Activated naive CD8-positive, alpha-beta T cell treated with anti-CD3 and anti-CD28 coated beads, Interleukin-2, amount 50 U/mL, for 24 hours (primary cell): ENCODE data around the gene TUBA1C.
"Not testable (repeated sequence)": the region's sequence is repeated elsewhere in the genome, so short reads cannot be mapped to it uniquely, and the experiment has no call there.

Experiments used
- ATAC-seq: fragments of 150-1000 bp; cut with Tn5 transposase; one replicate; pipeline ENCODE4 v1.10.0; 2021
- DNase-seq: peaks from one replicate; pipeline ENCODE4 v3.0.0; 2021
- H3K27ac Mint-ChIP-seq: one replicate; pipeline ENCODE4 v1.8.0; 2021; ENCODE audit warnings: mild to moderate bottlenecking, mixed read lengths
- H3K27me3 Mint-ChIP-seq: one replicate; pipeline ENCODE4 v1.8.0; 2021; ENCODE audit warnings: mixed read lengths
- H3K36me3 Mint-ChIP-seq: one replicate; pipeline ENCODE4 v1.8.0; 2021; ENCODE audit warnings: low read depth, mixed read lengths
- H3K4me1 Mint-ChIP-seq: one replicate; pipeline ENCODE4 v1.8.0; 2021; ENCODE audit warnings: mixed read lengths
- H3K4me3 Mint-ChIP-seq: one replicate; pipeline ENCODE4 v1.8.0; 2021; ENCODE audit warnings: mild to moderate bottlenecking, moderate library complexity, mixed read lengths
- H3K9me3 Mint-ChIP-seq: one replicate; pipeline ENCODE4 v1.8.0; 2021; ENCODE audit warnings: mixed read lengths

The TUBA1C gene

DNA sequence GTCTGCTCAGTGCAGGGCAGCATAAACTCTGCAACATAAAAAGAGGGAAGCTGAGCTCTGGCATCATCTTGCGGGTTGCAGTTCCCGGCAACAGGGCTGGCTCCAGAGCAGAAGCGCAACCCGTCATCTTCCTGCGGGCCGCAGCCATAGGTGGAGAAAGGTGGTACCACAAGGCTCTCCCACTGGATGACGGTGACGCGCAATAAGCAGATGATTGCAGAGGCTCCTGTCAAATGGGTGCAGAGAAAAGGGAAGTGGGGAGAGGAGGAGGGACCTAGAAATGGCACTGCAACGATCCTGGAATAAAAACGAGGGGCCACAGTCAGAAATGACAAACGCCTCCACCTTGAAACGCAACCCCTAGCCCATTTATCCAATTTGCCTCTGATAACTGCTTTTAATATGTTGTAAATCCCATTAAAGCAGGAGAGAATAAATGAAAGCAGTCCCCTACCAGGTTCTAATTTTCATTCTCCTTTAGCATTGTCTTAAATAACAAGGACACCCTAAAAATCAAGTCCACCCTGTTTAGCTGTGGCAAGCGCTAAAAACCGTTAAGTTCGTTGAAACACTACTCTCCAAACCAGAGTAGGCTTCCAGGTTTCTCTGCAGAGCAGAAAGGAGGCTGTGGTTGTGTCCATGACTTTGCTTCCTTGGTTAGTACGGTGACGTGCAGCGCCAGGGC lies 30.9 kb upstream of the TUBA1C start:
- Mint-ChIP-seq H3K4me1 (peaks cover 26% of the 10 kb centered on the region), H3K9me3 (no peaks in the 10 kb centered on the region), H3K27me3 (peaks cover 2% of the 10 kb centered on the region), H3K36me3 (no peaks in the 10 kb centered on the region), H3K4me3 (peak overlapping the region; percentile 80), H3K27ac (peak overlapping the region; percentile 86)
- peak; percentile 20 for DNase-seq
- ATAC-seq = peak; percentile 11

DNA sequence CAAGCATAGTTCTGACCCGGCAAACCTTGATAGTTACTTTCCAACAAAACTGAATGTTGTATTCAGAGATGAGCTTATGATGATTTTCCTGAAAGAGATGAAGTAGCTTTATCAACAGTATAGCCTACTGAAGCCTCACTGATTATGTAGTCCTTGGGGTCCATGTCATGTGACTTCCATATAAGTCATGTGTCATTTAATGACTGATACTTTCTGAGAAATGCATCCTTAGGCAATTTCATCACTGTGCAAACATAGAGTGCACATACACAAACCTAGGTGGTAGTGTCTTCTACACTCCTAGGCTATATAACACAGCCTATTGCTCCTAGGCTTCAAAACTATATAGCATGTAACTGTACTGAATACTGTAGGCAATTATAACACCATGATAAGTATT lies 28.5 kb upstream of the TUBA1C start:
- Mint-ChIP-seq H3K4me3 (no peak overlapping the region), H3K27ac (peak overlapping the region; percentile 18), H3K9me3 (no peaks in the 10 kb centered on the region), H3K4me1 (peaks cover 26% of the 10 kb centered on the region), H3K36me3 (no peaks in the 10 kb centered on the region), H3K27me3 (peaks cover 4% of the 10 kb centered on the region)
- ATAC-seq (peak; percentile 11), DNase-seq (no peak)

DNA sequence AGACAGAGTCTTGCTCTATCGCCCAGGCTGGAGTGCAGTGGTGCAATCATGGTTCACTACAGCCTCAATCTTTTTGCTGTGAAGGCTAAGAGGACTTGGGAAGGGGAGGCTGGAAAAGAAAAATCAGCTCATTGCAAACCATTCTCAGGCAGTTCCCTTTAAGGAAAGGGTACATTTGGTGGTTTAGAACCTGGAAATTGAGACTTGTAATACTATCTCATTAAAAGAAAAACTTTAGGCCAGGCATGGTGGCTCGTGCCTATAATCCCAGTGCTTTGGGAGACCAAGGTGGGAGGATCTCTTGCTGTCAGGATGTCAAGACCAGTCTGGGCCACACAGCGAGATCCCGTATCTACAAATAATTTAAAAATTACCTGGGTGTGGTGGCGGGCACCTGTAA lies 21.3 kb upstream of the TUBA1C start:
- no peaks in the 10 kb centered on the region for H3K9me3 Mint-ChIP-seq

DNA sequence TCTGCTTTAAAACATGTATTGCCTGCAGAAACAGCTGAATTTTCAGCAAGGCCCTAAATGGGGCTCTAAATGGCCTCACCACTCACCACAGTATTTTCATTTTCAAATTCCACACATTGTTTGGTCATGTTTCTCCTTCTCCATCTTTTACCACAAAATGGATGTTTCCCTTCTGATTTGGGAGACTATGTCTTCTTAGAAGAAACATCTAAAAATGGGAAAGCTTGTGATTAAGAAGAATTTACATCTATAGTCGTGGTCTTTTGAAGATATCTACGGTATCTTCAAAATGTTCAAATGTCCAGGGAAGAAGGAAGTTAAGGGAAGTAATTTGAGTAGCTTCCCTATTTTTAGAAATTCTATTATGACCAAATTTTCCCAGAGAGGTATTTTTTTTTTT lies 20.7 kb upstream of the TUBA1C start:
- H3K36me3 Mint-ChIP-seq = no peaks in the 10 kb centered on the region
- H3K27ac Mint-ChIP-seq = no peak overlapping the region
- H3K27me3 Mint-ChIP-seq = peaks cover 3% of the 10 kb centered on the region
- ATAC-seq (no peak), DNase-seq (no peak)
- no peaks in the 10 kb centered on the region for H3K9me3 Mint-ChIP-seq
- H3K4me1 Mint-ChIP-seq = no peaks in the 10 kb centered on the region
- no peak overlapping the region for H3K4me3 Mint-ChIP-seq

More for the DNA sequence above, 21.3 kb upstream of the TUBA1C start:
- ATAC-seq = no peak
- Mint-ChIP-seq H3K36me3 (no peaks in the 10 kb centered on the region), H3K27ac (no peak overlapping the region), H3K4me1 (no peaks in the 10 kb centered on the region), H3K27me3 (peaks cover 5% of the 10 kb centered on the region), H3K4me3 (no peak overlapping the region)
- no peak for DNase-seq

DNA sequence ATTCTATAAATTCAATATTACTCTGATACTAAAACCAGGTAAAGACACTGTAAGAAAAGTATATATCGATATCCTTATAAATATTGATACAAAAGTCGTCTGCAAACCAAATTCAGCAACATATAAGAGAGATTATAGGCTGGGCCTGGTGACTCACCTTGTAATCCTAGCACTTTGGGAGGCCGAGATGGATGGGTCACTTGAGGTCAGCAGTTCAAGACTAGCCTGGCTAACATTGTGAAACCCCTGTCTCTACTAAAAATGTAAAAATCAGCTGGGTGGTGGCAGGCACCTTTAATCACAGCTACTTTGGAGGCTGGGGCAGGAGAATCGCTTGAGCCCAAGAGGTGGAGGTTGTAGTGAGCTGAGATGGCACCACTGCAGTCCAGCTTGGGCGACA lies 13.5 kb upstream of the TUBA1C start:
- Mint-ChIP-seq H3K4me1 (peaks cover 4% of the 10 kb centered on the region), H3K27ac (no peak overlapping the region), H3K27me3 (no peaks in the 10 kb centered on the region), H3K4me3 (no peak overlapping the region), H3K36me3 (no peaks in the 10 kb centered on the region), H3K9me3 (no peaks in the 10 kb centered on the region)
- DNase-seq (no peak), ATAC-seq (no peak)

DNA sequence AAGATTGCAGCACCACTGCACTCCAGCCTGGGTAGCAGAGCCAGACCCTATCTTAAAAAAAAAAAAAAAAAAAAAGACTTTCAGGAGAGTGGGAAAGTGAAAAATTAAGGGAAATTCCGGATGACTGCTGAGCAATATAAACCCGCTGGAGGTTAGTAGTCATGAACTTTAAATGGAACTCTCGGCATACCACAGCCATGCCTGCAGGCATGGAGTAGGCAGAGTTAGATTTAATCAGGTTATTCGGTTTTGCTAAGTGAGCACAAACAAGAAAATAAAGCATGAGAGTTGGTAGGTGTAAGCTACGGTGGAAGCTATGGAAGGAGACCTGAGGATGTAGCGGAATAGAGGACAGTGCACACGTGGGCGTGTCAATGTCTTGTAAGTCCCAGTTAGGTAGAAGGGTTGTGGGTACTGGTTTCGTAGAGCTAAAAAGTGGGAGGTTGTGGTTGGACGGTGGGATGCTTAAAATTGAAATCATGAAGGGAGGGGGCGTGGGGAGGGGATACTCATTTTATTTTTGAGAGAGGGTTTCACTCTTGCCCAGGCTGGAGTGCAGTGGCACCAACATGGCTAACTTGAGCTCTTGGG lies 11.8 kb upstream of the TUBA1C start:
- peaks cover 4% of the 10 kb centered on the region for H3K4me1 Mint-ChIP-seq
- no peak overlapping the region for H3K27ac Mint-ChIP-seq
- DNase-seq = no peak
- peak; percentile 61 for ATAC-seq
- H3K36me3 Mint-ChIP-seq = no peaks in the 10 kb centered on the region
- no peaks in the 10 kb centered on the region for H3K9me3 Mint-ChIP-seq
- H3K27me3 Mint-ChIP-seq = no peaks in the 10 kb centered on the region
- no peak overlapping the region for H3K4me3 Mint-ChIP-seq

DNA sequence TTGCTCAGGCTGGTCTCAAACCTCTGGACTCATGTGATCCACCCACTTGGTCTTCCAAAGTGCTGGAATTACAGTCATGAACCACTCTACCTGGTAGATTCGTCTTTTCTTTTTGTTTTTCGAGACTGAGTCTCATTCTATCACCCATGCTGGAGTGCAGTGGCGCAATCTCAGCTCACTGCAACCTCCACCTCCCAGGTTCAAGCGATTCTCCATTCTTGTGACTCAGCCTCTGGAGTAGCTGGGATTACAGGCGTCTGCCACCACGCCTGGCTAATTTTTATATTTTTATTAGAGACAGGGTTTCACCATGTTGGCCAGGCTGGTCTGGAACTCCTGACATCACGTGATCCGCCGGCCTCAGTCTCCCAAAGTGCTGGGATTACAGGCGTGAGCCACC lies 9.4 kb upstream of the TUBA1C start:
- H3K9me3 Mint-ChIP-seq, H3K27ac Mint-ChIP-seq, H3K27me3 Mint-ChIP-seq, ATAC-seq, H3K36me3 Mint-ChIP-seq, H3K4me3 Mint-ChIP-seq, DNase-seq, H3K4me1 Mint-ChIP-seq: not testable (repeated sequence)

DNA sequence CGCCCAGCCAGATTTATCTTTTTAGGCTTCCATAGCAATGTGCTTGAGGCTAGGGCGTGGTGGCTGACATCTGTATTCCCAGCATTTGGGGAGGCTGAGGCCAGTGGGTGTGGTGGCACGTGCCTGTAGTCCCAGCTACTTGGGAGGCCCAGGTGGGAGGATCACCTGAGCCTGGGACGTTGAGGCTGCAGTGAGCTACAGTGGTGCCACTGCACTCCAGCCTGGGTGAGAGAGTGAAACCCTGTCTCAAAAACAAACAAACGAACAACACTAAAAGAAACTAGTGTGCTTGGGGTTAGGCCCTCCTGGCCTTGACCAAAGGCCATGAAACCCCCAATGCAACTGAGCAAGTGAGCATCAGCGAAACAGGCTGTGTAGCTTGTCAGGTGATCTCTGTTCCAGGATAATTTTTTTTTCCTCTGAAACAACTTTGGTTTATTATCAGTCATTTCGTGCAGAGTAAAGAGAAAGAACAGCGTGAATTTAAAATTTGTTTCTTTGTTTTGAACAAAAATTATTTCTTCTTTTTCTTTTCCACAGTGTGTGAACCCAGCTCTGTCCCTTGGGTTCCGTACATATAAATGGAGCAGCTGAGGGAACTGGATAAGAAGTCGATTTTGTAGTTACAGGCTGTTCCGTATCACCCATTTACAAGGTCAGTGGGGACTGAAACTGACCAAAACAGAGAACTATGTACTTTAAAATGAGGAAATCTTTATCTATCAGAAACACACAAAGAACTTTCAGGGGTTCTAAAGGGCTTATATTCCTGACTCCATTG lies 8.8 kb upstream of the TUBA1C start:
- H3K4me1 Mint-ChIP-seq = peaks cover 7% of the 10 kb centered on the region
- no peaks in the 10 kb centered on the region for H3K36me3 Mint-ChIP-seq
- H3K27me3 Mint-ChIP-seq = no peaks in the 10 kb centered on the region
- H3K27ac Mint-ChIP-seq = no peak overlapping the region
- H3K9me3 Mint-ChIP-seq = no peaks in the 10 kb centered on the region
- ATAC-seq = no peak
- DNase-seq = no peak
- H3K4me3 Mint-ChIP-seq = no peak overlapping the region

DNA sequence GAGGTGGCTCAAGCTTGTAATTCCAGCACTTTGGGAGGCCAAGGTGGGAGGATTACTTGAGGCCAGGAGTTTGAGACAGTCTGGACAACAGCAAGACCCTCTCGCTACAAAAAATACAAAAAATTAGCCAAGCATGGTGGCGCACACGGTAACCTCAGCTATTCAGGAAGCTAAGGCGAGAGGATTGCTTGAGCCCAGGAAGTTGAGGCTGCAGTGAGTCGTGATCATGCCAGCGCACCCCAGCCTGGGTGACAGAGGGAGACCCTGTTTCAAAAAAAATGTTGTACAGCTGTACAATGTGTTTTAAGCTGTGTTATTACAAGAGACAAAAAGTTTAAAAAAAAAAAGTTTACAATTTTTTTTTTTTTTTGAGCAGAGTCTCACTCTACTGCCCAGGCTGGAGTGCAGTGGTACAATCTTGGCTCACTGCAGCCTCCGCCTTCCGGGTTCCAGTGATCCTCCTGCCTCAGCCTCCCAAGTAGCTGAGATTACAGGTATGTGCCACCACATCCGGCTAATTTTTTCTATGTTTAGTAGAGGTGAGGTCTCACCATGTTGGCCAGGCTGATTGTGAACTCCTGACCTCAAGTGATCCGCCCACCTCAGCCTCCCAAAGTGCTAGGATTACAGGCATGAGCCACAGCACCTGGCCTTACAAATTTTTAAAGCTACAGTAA lies 7.2 kb upstream of the TUBA1C start:
- H3K36me3 Mint-ChIP-seq, H3K27me3 Mint-ChIP-seq, ATAC-seq, DNase-seq, H3K27ac Mint-ChIP-seq, H3K4me3 Mint-ChIP-seq, H3K9me3 Mint-ChIP-seq, H3K4me1 Mint-ChIP-seq: not testable (repeated sequence)

DNA sequence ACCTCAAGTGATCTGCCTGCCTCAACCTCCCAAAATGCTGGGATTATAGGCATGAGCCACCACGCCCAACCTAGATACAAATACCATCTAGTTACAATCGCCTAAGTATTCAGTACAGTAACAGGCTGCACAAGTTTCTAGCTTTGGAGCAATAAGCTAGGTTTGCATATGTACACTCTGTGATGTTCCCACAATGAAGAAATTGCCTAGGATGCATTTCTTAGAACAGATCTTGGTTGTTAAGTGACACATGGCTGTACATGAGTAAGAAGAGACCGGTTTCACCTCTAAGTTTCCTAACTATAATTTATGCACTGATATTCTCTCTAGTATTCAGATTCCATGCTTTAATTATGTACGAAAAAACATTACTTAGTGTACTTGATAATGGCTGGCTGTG lies 5.4 kb upstream of the TUBA1C start:
- H3K36me3 Mint-ChIP-seq = no peaks in the 10 kb centered on the region
- no peaks in the 10 kb centered on the region for H3K9me3 Mint-ChIP-seq

DNA sequence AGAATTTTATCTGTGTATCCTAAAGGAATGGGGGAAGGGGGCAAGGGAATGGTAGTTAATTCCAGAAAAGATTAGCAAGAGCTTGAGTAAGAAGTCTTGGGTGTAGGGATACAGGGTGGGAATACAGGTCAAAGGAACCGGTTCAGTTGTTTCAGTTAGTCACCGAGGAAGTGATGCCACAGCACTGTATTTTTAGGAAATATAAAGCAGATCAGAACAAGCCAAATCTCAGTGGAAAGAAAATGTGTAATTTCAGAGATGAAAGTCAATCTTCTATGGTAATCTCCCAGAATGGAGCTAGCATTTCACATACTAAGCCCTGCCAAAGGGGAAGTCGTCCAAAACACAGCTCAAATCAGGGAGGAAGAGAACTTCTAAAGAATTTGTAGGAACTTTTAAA lies 4.7 kb upstream of the TUBA1C start:
- no peak for DNase-seq

More for the DNA sequence above, 5.4 kb upstream of the TUBA1C start:
- DNase-seq (no peak), ATAC-seq (no peak)
- H3K27ac Mint-ChIP-seq = no peak overlapping the region
- no peak overlapping the region for H3K4me3 Mint-ChIP-seq
- no peaks in the 10 kb centered on the region for H3K27me3 Mint-ChIP-seq
- peaks cover 14% of the 10 kb centered on the region for H3K4me1 Mint-ChIP-seq

DNA sequence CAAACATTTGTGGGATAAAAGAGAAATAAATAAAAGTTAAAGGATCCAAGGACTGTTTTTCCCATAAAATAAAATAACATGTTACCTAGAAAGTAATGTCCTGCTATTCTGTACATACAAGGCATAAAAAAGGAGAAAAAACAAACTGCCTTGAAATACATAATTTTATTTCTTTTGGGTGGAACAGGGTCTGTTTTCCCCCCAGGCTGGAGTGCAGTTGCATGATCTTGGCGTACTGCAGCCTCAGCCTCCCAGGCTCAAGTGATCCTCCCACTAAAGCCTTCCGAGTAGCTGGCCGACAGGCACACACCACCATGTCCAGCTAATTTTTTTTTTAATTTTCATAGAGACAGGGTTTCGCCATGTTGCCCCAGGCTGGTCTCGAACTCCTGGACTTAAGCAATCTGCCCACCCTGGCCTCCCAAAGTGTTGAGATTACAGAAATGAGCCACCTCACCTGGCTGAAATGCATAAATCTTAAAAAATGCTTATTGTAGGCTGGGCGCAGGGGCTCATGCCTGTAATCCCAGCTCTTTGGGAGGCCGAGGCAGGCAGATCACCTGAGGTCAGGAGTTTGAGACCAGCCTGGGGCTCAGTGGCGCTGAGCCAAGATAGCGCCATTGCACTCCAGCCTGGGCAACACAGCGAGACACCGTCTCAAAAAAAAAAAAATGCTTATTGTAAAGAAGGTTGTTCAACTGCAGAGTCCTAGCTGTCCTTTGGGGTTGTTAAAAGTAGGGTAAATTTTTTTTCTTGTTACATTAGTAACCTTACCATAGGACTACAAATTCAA lies 4.1 kb upstream of the TUBA1C start:
- Mint-ChIP-seq H3K36me3 (peaks cover 5% of the 10 kb centered on the region), H3K4me1 (peaks cover 19% of the 10 kb centered on the region), H3K4me3 (no peak overlapping the region), H3K27ac (no peak overlapping the region), H3K27me3 (no peaks in the 10 kb centered on the region), H3K9me3 (no peaks in the 10 kb centered on the region)
- no peak for ATAC-seq
- DNase-seq = no peak

More for the DNA sequence above, 4.7 kb upstream of the TUBA1C start:
- H3K27ac Mint-ChIP-seq = no peak overlapping the region
- H3K36me3 Mint-ChIP-seq = no peaks in the 10 kb centered on the region
- no peak for ATAC-seq
- no peaks in the 10 kb centered on the region for H3K27me3 Mint-ChIP-seq
- peaks cover 14% of the 10 kb centered on the region for H3K4me1 Mint-ChIP-seq
- no peak overlapping the region for H3K4me3 Mint-ChIP-seq
- no peaks in the 10 kb centered on the region for H3K9me3 Mint-ChIP-seq

DNA sequence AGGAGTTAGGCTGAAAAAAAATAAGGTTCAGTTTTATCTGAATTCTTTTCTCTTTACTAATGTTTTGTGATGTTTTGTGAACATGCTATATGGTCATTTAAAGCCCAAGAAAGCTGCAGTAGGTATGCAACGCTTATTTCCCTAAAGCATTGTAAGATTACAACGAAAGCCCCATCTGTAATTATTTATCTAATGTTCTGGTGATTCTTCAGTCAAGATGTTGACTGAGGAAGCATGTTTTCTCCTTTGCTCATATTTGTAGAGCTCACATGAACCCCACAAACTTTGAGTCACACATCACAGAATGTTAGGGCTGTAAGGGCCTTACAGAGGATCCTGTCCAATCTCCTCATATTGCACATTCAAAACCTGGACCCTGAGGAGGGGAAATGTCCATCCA lies 3.2 kb upstream of the TUBA1C start:
- no peak overlapping the region for H3K4me3 Mint-ChIP-seq
- H3K4me1 Mint-ChIP-seq = peaks cover 25% of the 10 kb centered on the region
- no peaks in the 10 kb centered on the region for H3K27me3 Mint-ChIP-seq
- H3K9me3 Mint-ChIP-seq = no peaks in the 10 kb centered on the region
- DNase-seq (no peak), ATAC-seq (no peak)
- H3K27ac Mint-ChIP-seq = no peak overlapping the region
- H3K36me3 Mint-ChIP-seq = peaks cover 13% of the 10 kb centered on the region

DNA sequence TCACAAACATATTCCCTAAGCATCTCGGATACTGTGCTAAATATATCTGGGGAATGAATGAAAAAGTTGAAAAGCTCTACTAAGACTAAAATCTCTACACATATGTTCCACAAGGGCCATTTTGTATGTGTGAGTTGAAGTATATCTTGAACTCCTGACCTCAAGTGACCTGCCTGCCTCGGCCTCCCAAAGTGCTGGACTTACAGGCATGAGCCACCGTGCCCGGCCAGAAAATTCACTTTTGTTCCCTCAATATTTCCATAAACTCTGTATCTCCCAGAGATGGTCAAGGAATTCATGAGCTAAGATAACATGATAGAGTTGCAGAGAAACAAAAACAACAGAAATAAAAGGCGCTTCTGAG lies 1.5 kb upstream of the TUBA1C start:
- H3K27ac Mint-ChIP-seq = peak overlapping the region; percentile 68
- H3K36me3 Mint-ChIP-seq = peaks cover 26% of the 10 kb centered on the region

More for the DNA sequence above, 1.5 kb upstream of the TUBA1C start:
- DNase-seq (no peak), ATAC-seq (no peak)
- Mint-ChIP-seq H3K27me3 (no peaks in the 10 kb centered on the region), H3K4me1 (peaks cover 40% of the 10 kb centered on the region), H3K4me3 (peak overlapping the region; percentile 97), H3K9me3 (no peaks in the 10 kb centered on the region)
